Neural crest cell (in vitro differentiated cells): ENCODE results near the gene GCH1. TPM values are rescaled to one million over a fixed set of nuclear protein-coding genes. Genes with fewer than 3 reads are reported as not detected.
"Not testable (repeated sequence)": the region's sequence is repeated elsewhere in the genome, so short reads cannot be mapped to it uniquely, and the experiment has no call there.

Experiments
- DNase-seq: peaks from one replicate; pipeline ENCODE4 v3.0.0; 2021; ENCODE audit warnings: low read depth, mixed read lengths, low spot score
- H3K27ac Mint-ChIP-seq: one replicate; pipeline ENCODE4 v1.8.0; 2021; ENCODE audit warnings: mild to moderate bottlenecking, mixed read lengths; ENCODE audit not compliant: unreplicated experiment
- H3K27me3 Mint-ChIP-seq: 2 replicates; pipeline ENCODE4 v1.8.0; 2021; ENCODE audit warnings: low read depth, mild to moderate bottlenecking, mixed read lengths
- H3K36me3 Mint-ChIP-seq: 2 replicates; pipeline ENCODE4 v1.8.0; 2021; ENCODE audit warnings: low read depth, mild to moderate bottlenecking, mixed read lengths
- H3K4me1 Mint-ChIP-seq: 2 replicates; pipeline ENCODE4 v1.8.0; 2021; ENCODE audit warnings: mixed read lengths
- H3K4me3 Mint-ChIP-seq: one replicate; pipeline ENCODE4 v1.8.0; 2021; ENCODE audit warnings: mild to moderate bottlenecking, mixed read lengths
- H3K9me3 Mint-ChIP-seq: 2 replicates; pipeline ENCODE4 v1.8.0; 2021; ENCODE audit warnings: mixed read lengths
- total RNA-seq: library from RNA; stranded (reverse); gene quantifications from 2 replicates; pipeline ENCODE4 v1.2.1, GENCODE V29; 2021
- TF ChIP-seq, protein P1 (sequence below): fragments of 200-600 bp; sonication (generic); conservative IDR thresholded peaks from 2 replicates; pipeline ENCODE4 v1.5.0; 2021; ENCODE audit warnings: antibody characterized with exemption, mild to moderate bottlenecking

Gene GCH1
- total RNA-seq, 1 donor from 2014 or later: 4.3 TPM

GRCh38 chr14:54804538-54805041, 98.0 kb downstream of the GCH1 start:
- peaks cover 5% of the 10 kb centered on the region for H3K27me3 Mint-ChIP-seq
- TF ChIP-seq, protein P1, sequence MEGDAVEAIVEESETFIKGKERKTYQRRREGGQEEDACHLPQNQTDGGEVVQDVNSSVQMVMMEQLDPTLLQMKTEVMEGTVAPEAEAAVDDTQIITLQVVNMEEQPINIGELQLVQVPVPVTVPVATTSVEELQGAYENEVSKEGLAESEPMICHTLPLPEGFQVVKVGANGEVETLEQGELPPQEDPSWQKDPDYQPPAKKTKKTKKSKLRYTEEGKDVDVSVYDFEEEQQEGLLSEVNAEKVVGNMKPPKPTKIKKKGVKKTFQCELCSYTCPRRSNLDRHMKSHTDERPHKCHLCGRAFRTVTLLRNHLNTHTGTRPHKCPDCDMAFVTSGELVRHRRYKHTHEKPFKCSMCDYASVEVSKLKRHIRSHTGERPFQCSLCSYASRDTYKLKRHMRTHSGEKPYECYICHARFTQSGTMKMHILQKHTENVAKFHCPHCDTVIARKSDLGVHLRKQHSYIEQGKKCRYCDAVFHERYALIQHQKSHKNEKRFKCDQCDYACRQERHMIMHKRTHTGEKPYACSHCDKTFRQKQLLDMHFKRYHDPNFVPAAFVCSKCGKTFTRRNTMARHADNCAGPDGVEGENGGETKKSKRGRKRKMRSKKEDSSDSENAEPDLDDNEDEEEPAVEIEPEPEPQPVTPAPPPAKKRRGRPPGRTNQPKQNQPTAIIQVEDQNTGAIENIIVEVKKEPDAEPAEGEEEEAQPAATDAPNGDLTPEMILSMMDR: no peak
- no peaks in the 10 kb centered on the region for H3K36me3 Mint-ChIP-seq
- no peak overlapping the region for H3K4me3 Mint-ChIP-seq
- peaks cover 5% of the 10 kb centered on the region for H3K9me3 Mint-ChIP-seq
- peaks cover 6% of the 10 kb centered on the region for H3K4me1 Mint-ChIP-seq
- H3K27ac Mint-ChIP-seq: peak overlapping the region; percentile 48
- DNase-seq: no peak

- Mint-ChIP-seq H3K9me3 (peaks cover 5% of the 10 kb centered on the region), H3K4me1 (peaks cover 6% of the 10 kb centered on the region), H3K4me3 (no peak overlapping the region), H3K27ac (peak overlapping the region; percentile 48), H3K36me3 (no peaks in the 10 kb centered on the region), H3K27me3 (peaks cover 5% of the 10 kb centered on the region)
- no peak for DNase-seq
- TF ChIP-seq, protein P1: no peak
Measured at GRCh38 chr14:54803926-54804537, 98.6 kb downstream of the GCH1 start.

GRCh38 chr14:54803396-54803795, 99.2 kb downstream of the GCH1 start:
- no peak overlapping the region for H3K27ac Mint-ChIP-seq
- DNase-seq: no peak
- H3K4me3 Mint-ChIP-seq: no peak overlapping the region
- peaks cover 5% of the 10 kb centered on the region for H3K27me3 Mint-ChIP-seq
- peaks cover 6% of the 10 kb centered on the region for H3K4me1 Mint-ChIP-seq
- TF ChIP-seq, protein P1: no peak
- H3K9me3 Mint-ChIP-seq: peaks cover 5% of the 10 kb centered on the region
- no peaks in the 10 kb centered on the region for H3K36me3 Mint-ChIP-seq

DNA sequence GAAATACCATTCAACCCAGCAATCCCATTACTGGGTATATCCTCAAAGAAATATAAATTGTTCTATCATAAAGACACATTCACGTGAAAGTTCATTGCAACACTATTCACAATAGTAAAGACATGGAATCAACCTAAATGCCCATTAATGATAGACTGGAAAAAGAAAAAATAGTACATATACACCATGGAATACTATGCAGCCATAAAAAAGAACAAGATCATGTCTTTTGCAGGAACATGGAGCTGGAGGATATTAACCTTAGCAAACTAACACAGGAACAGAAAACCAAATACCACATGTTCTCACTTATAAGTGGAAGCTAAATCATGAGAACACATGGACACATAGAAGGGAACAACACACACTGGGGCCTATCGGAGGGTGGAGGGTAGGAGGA, 101.1 kb downstream of the GCH1 start:
- not testable (repeated sequence) for H3K4me1 Mint-ChIP-seq, H3K27me3 Mint-ChIP-seq, H3K9me3 Mint-ChIP-seq, DNase-seq, H3K4me3 Mint-ChIP-seq, H3K36me3 Mint-ChIP-seq, H3K27ac Mint-ChIP-seq

DNA sequence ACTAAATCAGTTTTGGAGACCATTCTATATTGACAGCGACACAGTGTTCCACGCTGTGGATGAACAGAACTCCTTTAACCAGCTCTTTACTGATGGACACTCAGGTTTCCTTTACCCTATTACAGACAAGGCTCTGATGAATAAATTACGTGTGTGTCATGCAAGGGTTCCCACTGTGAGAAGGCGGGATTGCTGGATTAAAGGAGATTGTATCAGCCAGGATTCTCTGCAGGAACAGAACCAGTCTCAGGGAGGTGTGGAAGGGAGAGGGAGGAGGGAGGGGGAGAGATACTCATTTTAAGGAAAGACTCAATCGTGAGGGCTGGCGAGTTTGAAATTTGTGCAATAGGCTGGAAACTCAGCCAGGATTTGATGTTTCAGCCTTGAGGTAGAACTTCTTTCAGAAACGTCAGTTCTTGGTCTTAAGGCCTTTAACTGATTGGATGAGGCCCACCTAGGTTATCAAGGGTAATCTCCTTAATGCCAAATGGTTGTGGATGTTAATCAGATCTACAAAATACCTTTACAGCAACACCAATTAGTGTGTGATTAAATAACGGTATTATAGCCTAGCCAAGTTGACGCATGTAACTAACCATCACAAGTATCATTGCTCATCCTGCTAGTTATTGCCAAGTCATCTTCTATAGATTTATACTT, 104.0 kb downstream of the GCH1 start:
- TF ChIP-seq, protein P1: no peak
- Mint-ChIP-seq H3K36me3 (no peaks in the 10 kb centered on the region), H3K4me1 (no peaks in the 10 kb centered on the region), H3K27me3 (peaks cover 3% of the 10 kb centered on the region), H3K4me3 (no peak overlapping the region), H3K9me3 (peaks cover 5% of the 10 kb centered on the region), H3K27ac (no peak overlapping the region)
- DNase-seq: no peak

- Mint-ChIP-seq H3K9me3 (peaks cover 5% of the 10 kb centered on the region), H3K36me3 (no peaks in the 10 kb centered on the region), H3K27ac (no peak overlapping the region), H3K4me3 (no peak overlapping the region), H3K27me3 (peaks cover 1% of the 10 kb centered on the region), H3K4me1 (no peaks in the 10 kb centered on the region)
- TF ChIP-seq, protein P1: no peak
- DNase-seq: no peak
Measured at GRCh38 chr14:54797986-54798385, 104.6 kb downstream of the GCH1 start.
